ENCODE measurements around the gene COX7B. TPM values are rescaled to one million over a fixed set of nuclear protein-coding genes. Genes with fewer than 3 reads are reported as not detected.
"Not testable (repeated sequence)": the region's sequence is repeated elsewhere in the genome, so short reads cannot be mapped to it uniquely, and the experiment has no call there.

Gene COX7B
- total RNA-seq, result 100 to 1,000 TPM; 150 to 190 TPM

- WGBS, 2 donors, result 0 to 1% methylated on average over 26 to 28 of the region's 28 CpGs
Observed at GRCh38 chrX:77899081-77899828, at the start of gene COX7B. COX7B (plus strand) TSS chrX:77899468; CDS start chrX:77899554, 86 bp downstream.

GRCh38 chrX:77875372-77875771 lies 23.9 kb upstream of the COX7B start:
- H3K27me3 ChIP-seq, result no peaks in the 10 kb centered on the region
- intact Hi-C loops (cut with DNase I), result no loop called here
- H3K27ac ChIP-seq, result no peak overlapping the region
- TF ChIP-seq, protein P1, sequence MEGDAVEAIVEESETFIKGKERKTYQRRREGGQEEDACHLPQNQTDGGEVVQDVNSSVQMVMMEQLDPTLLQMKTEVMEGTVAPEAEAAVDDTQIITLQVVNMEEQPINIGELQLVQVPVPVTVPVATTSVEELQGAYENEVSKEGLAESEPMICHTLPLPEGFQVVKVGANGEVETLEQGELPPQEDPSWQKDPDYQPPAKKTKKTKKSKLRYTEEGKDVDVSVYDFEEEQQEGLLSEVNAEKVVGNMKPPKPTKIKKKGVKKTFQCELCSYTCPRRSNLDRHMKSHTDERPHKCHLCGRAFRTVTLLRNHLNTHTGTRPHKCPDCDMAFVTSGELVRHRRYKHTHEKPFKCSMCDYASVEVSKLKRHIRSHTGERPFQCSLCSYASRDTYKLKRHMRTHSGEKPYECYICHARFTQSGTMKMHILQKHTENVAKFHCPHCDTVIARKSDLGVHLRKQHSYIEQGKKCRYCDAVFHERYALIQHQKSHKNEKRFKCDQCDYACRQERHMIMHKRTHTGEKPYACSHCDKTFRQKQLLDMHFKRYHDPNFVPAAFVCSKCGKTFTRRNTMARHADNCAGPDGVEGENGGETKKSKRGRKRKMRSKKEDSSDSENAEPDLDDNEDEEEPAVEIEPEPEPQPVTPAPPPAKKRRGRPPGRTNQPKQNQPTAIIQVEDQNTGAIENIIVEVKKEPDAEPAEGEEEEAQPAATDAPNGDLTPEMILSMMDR (IDR thresholded peaks at IDR 0.05), result no peak
- no peak for TF ChIP-seq POLR2A (IDR thresholded peaks at IDR 0.05)
- no peak overlapping the region for H3K4me3 ChIP-seq
- 95 to 100% methylated on average over 8 of the region's 8 CpGs for WGBS, 2 donors
- ATAC-seq (no peak), DNase-seq (no peak)
- no peaks in the 10 kb centered on the region for H3K9me3 ChIP-seq
- H3K4me1 ChIP-seq, result no peaks in the 10 kb centered on the region
- H3K36me3 ChIP-seq (replicated peaks in 1 of 2; ENCODE audit: insufficient read depth in 1 of 2, low read depth in 2 of 2), result no peaks in the 10 kb centered on the region

More at GRCh38 chrX:77899081-77899828, at the start of gene COX7B:
- peak; percentile 41 to 84 (median 82) for TF ChIP-seq POLR2A (IDR thresholded peaks at IDR 0.05)
- TF ChIP-seq, protein P1 (IDR thresholded peaks at IDR 0.05), result peak in 5 of 7 experiments; percentile 8 to 55 (median 52)
- ATAC-seq, result peak; percentile 83
- intact Hi-C loops (cut with DNase I), result no loop called here
- Histone ChIP-seq H3K4me3 (peak within 1 kb of the TSS; percentile 6 to 65), H3K27me3 (no peaks in the 10 kb centered on the region), H3K36me3 (replicated peaks in 1 of 2; ENCODE audit: insufficient read depth in 1 of 2, low read depth in 2 of 2) (no peaks in the 10 kb centered on the region), H3K27ac (peak within 1 kb of the TSS; percentile 70 to 89 (median 80)), H3K9me3 (no peaks in the 10 kb centered on the region), H3K4me1 (peaks cover 7% of the 10 kb centered on the region)
- peak; percentile 70 to 89 (median 79) for DNase-seq

- H3K4me1 ChIP-seq; H3K4me3 ChIP-seq; H3K27me3 ChIP-seq; H3K9me3 ChIP-seq; H3K36me3 ChIP-seq (replicated peaks in 1 of 2; ENCODE audit: insufficient read depth in 1 of 2, low read depth in 2 of 2); ATAC-seq; intact Hi-C loops (cut with DNase I); DNase-seq; H3K27ac ChIP-seq: not testable (repeated sequence)
- 60 to 100% methylated on average over 1 of the region's 4 CpGs for WGBS, 2 donors
Observed at GRCh38 chrX:77881418-77881817, 17.9 kb upstream of the COX7B start.

GRCh38 chrX:77892887-77893286 lies 6.4 kb upstream of the COX7B start:
- intact Hi-C loops (cut with DNase I), result no loop called here

DNA sequence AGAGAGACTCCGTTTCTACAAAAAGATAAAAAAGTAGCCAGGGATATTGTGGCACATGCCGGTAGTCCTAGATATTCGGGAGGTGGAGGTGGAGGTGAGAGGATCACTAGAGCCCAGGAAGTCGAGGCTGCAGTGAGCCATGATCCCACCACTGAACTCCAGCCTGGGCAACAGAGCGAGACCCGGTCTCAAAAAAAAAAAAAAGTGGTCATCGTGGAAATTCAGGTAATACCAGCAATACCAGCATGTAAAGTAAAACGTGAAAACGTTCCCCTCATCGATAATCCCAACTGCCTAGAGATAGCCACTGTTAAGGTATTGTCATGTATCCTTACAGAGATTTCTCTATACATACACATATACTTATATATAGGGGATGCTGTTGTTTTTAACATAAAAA lies 5.6 kb upstream of the COX7B start:
- WGBS, 2 donors, result 34 to 44% methylated on average over 6 of the region's 10 CpGs
- H3K27ac ChIP-seq, result no peak overlapping the region
- intact Hi-C loops (cut with DNase I), result no loop called here

More at GRCh38 chrX:77892887-77893286, 6.4 kb upstream of the COX7B start:
- ATAC-seq (no peak), DNase-seq (no peak)
- TF ChIP-seq POLR2A (IDR thresholded peaks at IDR 0.05), result no peak
- TF ChIP-seq, protein P1 (IDR thresholded peaks at IDR 0.05), result no peak
- Histone ChIP-seq H3K27ac (no peak overlapping the region), H3K4me3 (no peak overlapping the region), H3K27me3 (no peaks in the 10 kb centered on the region), H3K36me3 (replicated peaks in 1 of 2; ENCODE audit: insufficient read depth in 1 of 2, low read depth in 2 of 2) (no peaks in the 10 kb centered on the region), H3K9me3 (no peaks in the 10 kb centered on the region), H3K4me1 (peaks cover 9% of the 10 kb centered on the region)
- 62 to 75% methylated on average over 2 of the region's 2 CpGs for WGBS, 2 donors

More for the DNA sequence above, 5.6 kb upstream of the COX7B start:
- ATAC-seq, result no peak
- DNase-seq, result no peak
- Histone ChIP-seq H3K9me3 (no peaks in the 10 kb centered on the region), H3K4me1 (peaks cover 9% of the 10 kb centered on the region), H3K27me3 (no peaks in the 10 kb centered on the region), H3K4me3 (no peak overlapping the region), H3K36me3 (replicated peaks in 1 of 2; ENCODE audit: insufficient read depth in 1 of 2, low read depth in 2 of 2) (no peaks in the 10 kb centered on the region)
- TF ChIP-seq, protein P1 (IDR thresholded peaks at IDR 0.05), result no peak
- TF ChIP-seq POLR2A (IDR thresholded peaks at IDR 0.05), result no peak

All from body of pancreas (tissue), 4 donors.